Measurements from ENCODE around the gene ZNF555. TPM values are rescaled to one million over a fixed set of nuclear protein-coding genes. Genes with fewer than 3 reads are reported as not detected.
"Not testable (repeated sequence)": the region's sequence is repeated elsewhere in the genome, so short reads cannot be mapped to it uniquely, and the experiment has no call there.

ZNF555 gene
- total RNA-seq = 3.1 and 4.4 TPM in 2 replicates

DNA sequence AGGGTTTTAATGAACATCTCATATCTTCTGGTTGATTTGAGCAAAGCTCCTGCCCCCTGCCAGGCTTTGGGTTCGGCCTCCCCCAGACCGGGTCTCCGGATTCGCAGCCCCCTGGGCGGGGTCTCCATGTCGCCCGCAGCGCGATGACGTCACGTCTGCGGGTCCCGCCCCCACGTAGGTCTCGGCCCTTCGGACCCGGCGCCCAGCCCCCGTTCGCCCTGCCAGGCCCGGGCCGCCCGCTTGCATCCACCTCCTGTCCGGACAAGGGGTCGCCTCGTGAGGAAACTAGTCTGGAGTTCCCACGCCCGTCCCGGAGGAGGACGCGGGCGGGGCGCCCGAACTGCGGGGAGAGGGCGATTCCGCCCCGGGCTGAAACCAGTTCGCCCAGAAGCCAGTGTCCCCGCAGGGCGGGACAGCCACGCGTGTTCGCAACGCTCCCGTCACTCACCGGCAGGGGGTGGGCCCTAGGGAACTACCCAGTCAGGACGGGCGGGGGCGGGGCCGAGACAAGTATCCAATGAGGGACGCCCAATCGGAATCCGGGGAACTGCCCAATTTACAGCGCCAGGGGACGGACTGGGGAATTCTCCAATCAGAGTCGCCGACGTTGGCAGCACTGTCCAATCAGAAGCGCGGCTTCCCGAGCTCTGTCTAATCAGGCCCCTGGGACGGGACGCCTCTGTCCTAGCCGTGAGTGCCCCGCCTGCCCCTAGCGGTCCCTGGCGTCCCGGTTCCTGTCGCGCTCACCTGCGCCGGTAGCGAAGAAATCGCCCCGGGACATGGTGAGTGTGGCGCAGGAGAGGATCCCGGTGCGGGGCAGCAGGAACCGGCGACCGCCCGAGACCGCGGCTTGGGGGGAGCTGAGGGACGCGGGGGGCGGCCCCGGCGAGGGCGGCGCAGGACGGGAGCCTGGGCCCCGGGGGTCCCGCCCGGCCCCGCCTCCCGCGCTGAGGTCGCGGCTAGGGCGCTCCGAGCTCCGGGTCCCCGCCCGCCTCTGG, at the start of gene ZNF555:
Gene ZNF555, plus strand, starts transcription at position 682 of the 998 bp plus-strand sequence. Its CDS starts 98 bp downstream, at position 780.
- DNase-seq (ENCODE audit: low read depth in 2 of 2) = peak; percentile 99 to 100

DNA sequence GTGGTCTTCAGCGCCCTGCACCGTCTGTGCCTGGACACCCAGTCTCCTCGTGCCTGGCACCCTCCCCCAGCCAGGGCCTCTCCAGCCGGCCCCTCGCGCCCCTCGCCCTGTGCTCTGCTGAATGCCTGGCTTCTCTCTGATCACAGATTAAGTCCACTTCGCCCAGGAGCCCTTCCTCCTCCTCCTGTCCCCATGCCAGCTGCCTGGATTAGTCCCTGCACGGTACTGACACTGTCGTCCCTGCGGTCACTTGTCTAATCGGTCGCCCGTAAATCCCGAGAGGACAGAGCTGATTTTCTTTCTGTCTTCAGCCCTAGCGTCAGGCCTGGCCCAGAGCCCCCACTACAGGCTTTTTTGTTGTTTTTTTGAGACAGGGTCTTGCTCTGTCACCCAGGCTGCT, 49.4 kb upstream of the ZNF555 start:
- DNase-seq (ENCODE audit: low read depth in 2 of 2) = no peak

DNA sequence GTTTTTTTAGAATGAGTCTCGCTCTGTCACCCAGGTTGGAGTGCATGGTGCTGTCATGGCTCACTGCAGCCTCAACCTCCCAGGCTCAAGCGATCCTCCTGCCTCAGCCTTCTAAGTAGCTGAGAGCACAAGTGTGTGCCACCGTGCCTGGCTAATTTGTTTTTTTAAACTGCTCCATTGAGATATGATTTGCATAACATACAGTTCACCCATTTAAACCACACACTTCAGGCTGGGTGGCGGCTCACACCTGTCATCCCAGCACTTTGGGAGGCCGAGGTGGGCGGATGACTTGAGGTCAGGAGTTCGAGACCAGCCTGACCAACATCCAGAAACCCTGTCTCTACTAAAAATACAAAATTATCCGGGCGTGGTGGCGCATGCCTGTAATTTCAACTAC, 48.6 kb upstream of the ZNF555 start:
- DNase-seq (ENCODE audit: low read depth in 2 of 2) = not testable (repeated sequence)

DNA sequence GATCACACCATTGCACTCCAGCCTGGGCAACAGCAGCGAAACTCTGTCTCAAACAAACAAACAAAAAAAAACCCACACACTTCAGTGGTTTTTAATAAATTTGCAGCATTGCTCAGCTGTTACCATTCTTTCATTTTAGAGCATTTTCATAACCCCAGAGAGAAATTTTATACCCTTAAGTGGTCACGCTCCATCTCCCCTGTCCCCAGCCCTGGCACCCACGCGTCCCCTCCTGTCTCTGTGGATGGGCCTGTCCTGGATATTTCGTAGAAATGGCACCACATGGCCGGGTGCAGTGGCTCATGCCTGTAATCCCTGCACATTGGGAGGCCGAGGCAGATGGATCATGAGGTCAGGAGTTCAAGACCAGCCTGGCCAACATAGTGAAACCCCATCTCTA, 48.1 kb upstream of the ZNF555 start:
- DNase-seq (ENCODE audit: low read depth in 2 of 2) = no peak

DNA sequence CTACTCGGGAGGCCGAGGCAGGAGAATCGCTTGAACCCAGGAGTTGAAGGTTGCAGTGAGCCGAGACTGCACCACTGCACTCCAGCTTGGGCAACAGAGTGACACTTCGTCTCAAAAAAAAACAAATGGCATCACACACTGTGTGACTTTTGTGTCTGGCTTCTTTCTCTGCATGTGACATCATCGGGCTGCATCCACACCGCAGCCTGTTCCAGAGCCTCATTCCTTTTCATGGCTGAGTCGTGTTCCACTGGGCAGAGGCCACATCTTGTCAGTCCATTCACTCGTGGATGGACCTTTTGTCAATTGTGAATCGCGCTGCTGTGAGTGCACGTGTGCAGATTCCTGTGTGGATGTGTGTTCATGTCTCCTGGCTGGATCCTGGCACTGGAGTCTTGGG, 47.7 kb upstream of the ZNF555 start:
- no peak for DNase-seq (ENCODE audit: low read depth in 2 of 2)

DNA sequence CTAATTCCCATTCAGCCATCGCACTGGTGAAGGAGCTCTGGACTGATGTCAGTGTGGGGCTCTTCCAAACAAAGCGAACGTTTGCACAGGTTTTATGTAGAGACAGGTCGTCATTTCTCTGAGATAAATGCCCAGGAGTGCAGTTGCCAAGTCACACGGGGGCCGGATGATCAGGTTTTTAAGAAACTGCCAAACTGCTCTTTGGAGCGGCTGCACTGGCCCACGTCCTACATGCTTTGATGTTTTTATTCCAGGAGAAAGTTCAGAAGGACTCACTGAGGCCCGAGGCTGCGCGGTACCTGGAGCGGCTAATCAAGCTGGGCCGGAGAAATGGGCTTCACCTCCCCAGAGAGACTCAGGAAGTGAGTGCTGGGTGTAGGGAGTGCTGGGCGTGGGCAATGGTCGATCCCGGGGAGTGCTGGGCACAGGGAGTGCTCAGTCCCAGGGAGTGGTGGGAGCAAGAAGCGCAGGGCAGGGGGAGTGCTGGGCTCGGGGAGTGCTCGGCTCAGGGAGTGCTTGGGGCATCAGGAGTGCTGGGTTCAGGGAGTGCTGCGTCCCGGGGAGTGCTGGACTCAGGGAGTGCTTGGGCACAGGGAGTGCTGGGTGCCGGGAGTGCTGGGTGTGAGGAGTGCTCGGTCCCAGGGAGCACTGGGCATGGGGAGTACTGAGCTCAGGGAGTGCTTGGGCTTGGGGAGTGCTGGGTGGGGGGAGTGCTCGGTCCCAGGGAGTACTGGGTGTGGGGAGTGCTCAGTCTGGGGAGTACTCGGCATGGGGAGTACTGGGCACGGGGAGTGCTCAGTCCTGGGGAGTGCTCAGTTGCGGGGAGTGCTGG, 45.2 kb upstream of the ZNF555 start:
- DNase-seq (ENCODE audit: low read depth in 2 of 2) = no peak

DNA sequence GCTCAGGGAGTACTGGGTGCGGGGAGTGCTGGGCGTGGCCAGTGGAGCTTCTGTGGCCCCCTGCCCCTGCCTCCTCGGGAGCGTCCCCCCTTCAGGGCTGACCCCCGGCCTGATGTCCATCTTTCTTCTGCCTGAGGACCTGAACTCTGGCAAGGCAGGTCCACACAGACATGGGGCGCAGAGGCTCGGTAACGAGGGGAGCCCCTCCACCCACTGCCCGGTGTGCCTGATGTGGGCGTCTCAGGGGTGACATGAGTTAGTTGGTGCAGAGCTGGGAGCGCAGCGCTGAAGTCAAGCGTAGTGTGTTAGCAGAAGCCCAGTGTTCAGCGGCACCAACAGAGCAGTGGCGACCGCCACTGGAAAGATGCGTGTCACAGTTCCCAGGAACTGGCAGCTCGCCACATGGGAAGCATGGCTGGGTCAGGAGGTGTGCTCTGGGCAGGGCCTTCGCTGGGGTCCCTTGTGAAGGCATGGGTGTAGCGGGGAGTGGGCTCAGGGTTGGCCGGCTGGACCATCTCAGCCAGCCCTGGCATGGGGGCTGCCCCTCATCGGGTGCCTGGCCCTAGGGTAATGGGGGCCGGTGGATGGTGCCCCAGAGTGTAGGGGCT, 44.5 kb upstream of the ZNF555 start:
- no peak for DNase-seq (ENCODE audit: low read depth in 2 of 2)

DNA sequence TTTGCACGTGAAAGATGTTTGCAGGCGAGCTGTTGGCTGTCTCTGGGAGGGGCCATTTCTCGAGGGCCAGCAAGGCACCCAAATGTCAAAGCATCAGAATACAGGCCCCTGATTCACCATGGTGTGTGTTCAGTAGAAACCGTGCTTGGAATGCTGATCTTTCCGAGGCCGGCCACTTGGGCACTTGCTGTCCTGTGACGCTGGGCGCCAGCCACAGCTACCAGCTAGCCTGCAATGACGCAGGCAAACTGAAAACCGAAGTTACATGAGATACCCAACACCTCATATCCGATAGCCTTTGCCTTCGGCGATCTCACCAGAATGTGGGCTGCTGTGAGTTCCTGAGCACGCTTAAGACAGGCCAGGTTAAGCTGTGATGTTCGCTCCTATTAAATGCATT, 44.0 kb upstream of the ZNF555 start:
- no peak for DNase-seq (ENCODE audit: low read depth in 2 of 2)

DNA sequence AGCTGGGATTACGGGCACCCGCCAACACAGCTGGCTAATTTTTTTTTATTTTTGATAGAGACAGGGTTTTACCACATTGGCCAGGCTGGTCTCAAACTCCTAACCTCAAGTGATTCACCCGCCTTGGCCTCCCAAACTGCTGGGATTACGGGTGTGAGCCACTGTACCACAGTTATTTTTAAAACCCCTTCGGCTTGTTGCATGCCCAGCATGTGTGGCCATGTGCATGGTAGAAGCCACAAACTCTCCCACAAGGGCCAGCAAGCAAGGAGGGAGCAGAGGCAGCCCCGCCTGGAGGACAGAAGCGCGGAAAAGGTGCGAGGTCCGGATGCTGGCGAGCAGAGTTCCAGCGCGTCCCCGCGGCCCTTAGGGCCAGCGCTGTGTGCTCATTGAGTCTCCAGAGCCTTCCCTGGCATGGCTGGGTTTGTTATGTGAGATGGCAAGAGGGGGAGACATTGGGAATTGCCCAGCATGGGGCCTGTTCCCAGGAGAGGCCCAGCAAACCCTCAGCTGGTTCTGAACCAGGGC, 43.1 kb upstream of the ZNF555 start:
- no peak for DNase-seq (ENCODE audit: low read depth in 2 of 2)

DNA sequence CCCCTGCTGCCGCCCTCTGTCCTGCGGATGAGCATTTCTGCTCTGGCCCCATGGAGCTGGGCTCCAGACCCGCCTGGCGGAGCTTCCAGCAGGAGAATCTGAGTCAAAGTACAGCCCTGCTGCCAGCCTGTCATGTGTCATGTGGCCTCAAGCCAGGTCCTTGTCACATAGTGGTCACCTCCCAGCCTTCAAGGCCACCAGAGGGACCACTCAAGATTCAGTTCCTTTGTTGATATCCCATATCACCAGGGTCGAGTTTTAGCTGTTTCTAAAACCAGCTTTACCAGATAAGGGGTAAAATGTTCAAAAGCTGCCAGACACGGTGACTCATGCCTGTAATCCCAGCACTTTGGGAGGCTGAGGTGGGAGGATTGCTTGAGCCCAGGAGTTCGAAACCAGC, 42.5 kb upstream of the ZNF555 start:
- no peak for DNase-seq (ENCODE audit: low read depth in 2 of 2)

DNA sequence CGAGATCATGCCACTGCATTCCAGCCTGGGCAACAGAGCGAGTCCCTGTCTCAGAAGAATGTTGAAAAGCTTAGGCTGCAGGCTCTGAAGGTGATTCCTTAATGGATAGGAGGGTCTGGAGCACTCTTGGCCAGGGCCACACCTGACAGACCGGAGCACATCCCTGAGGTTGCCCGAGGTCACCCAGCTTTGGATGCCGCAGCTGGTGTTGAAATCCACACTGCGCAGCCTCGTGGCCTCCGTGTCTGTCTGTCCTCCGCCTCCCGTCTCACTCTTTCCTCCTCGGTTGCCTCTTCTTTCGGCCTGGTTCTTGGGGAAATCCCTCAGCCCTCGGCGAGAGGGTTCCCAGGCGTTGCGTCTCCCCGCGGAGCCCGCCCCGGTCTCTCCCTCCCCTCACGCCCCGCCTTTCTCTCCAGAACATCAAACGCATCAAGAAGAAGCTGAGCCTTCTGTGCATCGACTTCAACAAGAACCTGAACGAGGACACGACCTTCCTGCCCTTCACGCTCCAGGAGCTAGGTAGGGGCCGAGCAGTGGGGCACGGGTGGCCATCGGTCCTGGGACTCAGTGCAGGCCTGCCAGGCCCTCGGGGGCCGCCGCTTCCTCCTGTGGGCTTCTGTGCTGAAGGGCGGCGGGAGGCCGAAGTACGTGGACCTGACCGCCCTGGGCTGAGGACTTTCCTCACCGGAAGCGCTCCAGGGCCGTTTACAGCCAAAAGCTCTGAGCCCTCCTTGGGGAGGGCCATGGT, 41.8 kb upstream of the ZNF555 start:
- no peak for DNase-seq (ENCODE audit: low read depth in 2 of 2)

DNA sequence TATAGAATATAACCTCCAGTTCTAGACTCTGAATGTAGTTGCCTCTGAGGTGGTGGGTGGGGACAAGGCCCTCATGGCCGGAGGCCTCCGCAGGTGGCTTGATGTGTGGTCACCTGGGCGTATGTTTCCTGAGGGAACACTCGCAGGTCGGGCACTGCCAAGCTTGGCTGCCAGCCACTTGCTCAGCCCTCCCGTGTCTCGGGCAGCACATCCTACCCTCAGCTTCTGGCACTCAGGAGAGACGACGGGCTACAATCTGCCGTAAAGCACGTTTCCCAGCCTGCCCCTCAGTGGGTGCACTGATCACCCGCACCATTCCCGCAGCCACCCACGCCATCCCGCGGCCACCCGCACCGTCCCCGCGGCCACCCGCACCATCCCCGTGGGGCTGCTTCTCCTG, 40.8 kb upstream of the ZNF555 start:
- no peak for DNase-seq (ENCODE audit: low read depth in 2 of 2)

DNA sequence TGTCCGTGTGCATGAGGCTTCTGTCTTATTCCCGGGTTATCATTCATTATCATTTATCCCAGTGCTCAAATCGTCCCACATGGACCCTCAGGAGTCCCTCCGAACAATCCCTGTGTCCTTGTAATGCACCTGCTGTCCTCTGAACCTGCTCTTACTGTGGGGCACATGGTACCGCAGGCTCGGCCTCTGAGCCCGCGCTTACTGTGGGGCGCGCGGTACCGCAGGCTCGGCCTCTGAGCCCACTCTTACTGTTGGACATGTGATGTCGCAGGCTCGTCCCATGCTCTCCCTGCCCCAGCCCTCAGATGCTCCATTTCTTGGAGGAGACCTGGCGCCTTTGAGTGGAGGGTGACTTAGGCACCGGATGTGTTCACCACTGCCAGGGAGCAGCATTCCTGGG, 38.4 kb upstream of the ZNF555 start:
- DNase-seq (ENCODE audit: low read depth in 2 of 2) = no peak

DNA sequence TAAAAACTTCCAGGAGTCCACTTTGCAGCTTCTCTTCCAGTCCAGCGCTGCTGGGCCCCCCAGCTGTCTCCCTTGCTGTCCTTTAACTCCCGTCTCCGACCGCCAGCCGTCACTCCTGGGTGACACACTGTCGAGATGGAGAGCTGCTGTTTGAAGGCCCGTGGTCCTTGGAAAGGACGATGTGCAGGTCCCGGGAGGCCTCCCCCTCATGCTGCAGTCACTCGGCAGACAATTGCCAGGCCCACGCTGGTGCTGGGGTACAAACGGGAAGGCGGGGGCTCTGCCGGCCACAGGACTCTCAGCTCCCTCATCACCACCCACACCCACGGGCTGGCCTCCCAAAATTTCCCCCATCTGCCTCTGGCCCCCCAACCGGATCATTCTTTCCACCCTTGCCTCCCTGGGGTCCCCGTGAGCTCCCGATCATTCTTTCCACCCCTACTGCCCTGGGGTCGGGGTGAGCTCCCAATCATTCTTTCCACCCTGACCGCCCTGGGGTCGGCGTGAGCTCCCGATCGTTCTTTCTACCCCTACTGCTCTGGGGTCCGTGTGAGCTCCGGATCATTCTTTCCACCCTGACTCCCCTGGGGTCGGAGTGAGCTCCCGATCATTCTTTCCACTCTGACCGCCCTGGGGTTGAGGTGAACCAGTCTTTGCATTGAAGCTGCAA, 37.7 kb upstream of the ZNF555 start:
- DNase-seq (ENCODE audit: low read depth in 2 of 2) = no peak

DNA sequence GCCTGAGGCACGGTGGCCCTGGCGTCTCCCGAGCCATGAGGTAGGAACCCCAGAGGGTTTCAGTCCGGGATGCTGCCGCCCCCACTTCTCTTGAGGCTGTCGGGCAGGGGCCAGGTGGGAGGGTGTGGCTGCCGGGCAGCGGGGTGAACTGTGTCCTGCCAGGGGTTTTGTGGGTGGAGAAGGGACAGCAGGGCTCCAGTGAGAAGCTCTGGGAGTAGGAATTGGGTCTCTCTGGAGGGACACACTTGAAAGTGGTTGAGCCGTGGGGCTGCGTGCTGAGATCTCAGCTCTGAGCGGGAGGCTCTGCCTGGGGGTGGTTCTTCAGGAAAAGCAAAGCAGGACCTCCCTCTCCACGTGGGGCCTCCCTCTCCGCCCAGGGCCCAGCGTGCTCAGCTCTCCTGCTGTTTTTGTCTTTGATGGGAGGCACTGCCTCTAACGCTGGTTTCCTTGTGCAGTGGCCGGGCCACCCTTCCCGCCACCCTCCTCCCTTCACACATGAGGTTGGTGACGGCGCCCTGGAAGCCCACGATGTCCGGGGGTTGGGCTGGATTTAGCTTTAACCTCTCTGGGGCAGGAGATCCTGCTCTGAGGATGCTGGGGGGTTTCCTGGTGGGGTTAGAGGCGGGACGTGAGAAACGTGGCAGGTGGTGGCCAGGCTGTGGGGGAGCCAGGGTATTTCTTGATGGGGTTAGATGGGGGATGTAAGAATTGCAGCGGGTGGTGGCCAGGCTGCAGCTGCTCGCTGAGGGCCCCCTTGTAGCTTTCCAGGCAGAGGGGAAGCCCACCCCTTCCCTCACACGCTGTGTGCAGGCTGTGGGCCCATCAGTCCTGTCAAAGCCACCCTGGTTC, 36.9 kb upstream of the ZNF555 start:
- DNase-seq (ENCODE audit: low read depth in 2 of 2) = no peak

DNA sequence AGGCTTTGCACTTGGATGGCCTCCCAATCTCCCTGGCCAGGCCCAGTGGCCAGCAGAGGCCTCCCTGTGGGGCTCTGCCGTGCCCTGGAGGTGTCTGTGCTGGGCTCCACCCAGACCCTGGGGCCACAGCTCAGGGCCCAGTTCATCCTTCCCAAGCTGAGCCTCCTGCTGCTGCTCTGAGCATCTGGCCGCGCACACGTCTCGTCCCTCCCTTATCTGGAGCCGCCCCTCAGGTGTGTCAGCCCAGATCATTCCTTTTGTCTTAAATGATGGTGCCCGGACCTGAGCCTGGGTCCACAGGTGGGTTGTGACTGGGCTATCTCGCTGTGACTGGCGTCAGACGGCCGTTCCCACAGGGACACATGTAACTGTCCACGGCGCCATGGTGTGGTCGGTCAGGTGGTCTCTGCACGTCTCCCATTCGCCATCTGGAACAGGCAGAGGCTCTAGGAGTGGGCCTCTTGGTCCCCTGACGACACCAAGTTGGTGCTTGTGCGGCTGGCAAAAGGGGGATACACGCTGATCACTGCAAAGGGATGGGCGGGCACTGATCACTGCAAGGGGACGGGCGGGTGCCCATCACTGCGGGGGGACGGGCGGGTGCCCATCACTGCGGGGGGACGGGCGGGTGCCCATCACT, 35.9 kb upstream of the ZNF555 start:
- no peak for DNase-seq (ENCODE audit: low read depth in 2 of 2)

DNA sequence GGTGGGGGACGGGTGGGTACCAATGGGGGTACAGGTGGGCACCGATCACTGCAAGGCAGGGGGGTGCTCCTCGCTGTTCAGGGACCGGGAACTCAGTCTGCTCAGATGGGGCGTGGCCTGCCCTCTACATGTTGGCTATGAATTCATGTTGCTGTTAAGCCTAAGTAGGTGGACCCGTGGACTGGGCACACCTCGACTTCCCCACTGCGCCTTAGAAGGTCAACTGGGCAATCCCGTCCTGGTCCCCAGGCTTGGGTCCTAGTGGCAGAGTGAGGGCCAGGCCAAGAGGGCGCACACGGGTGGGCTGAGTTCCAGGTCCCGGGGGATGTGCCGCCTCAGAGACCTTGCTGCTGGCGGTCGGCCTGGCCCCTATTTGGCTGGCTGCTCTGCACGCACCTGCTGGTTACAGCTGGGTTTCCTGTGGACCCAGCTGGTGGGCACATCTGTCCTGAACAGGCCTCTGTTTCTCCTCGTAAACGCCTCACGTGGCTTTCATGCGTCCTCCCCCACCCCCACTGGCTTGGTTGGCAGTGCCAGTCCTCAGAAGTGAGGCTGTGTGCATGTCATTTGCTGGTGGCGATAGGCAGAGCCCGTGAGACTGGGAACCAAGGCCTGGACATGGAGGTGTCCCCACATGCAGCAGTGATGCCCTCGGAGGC, 35.2 kb upstream of the ZNF555 start:
- DNase-seq (ENCODE audit: low read depth in 2 of 2) = no peak

DNA sequence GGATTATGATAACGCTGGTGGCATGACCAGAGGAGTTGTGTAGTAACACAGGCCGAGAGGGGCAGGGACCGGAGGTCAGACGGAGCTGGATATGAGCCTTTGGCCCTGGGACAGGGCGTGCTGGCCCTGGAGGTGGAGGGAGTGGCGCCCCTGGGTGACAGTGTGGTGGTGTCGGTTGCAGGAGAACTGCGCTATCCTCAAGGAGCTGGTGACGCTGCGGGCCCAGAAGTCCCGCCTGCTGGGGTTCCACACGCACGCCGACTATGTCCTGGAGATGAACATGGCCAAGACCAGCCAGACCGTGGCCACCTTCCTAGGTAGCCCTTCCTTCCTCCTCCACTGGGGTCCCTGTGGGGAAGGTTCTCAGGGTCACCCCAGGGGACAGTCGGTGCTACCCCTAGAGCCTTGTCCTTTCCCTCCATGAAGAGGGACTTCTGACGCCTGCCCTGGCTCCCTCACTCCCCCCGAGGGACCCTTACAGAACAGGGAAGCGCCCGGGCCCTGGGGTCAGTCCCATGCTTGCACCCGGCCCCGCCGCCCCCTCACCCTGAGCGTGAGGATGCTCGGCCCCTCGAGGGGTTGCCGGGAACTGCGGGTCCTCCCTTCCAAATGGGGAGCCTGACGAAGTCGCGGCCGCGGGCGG, 34.4 kb upstream of the ZNF555 start:
- DNase-seq (ENCODE audit: low read depth in 2 of 2) = no peak
